WTC11 (cell line): ENCODE measurements around the gene FMN2. TPM values are rescaled to one million over a fixed set of nuclear protein-coding genes. Genes with fewer than 3 reads are reported as not detected.

Experiments used
- ATAC-seq: fragments of 200-7000 bp; cut with Tn5 transposase; 2 replicates; pipeline ENCODE4 v1.10.0; 2021; ENCODE audit warnings: mild to moderate bottlenecking, moderate library complexity
- CTCF ChIA-PET: fragments of 300-600 bp; sonication (Branson Sonifier 250); formaldehyde crosslinking; loops from one replicate; lab custom pipeline; 2021; ENCODE audit warnings: antibody characterized with exemption; lab: Charles Lee
- POLR2A ChIA-PET: fragments of 350-600 bp; sonication (Branson Sonifier 250); formaldehyde crosslinking; loops from one replicate; lab custom pipeline; 2021; ENCODE audit warnings: antibody characterized with exemption; lab: Charles Lee
- DNase-seq: peaks from one replicate; pipeline ENCODE4 v3.0.0; 2021; ENCODE audit warnings: low spot score
- H3K27ac Mint-ChIP-seq: 2 replicates; pipeline ENCODE4 v1.8.0; 2021; ENCODE audit warnings: mixed read lengths
- H3K27me3 Mint-ChIP-seq: 2 replicates; pipeline ENCODE4 v1.8.0; 2021; ENCODE audit warnings: low read depth, mild to moderate bottlenecking, moderate library complexity, mixed read lengths
- H3K36me3 Mint-ChIP-seq: 2 replicates; pipeline ENCODE4 v1.8.0; 2021; ENCODE audit warnings: mixed read lengths
- H3K4me1 Mint-ChIP-seq: 2 replicates; pipeline ENCODE4 v1.8.0; 2022; ENCODE audit warnings: mixed read lengths
- H3K4me3 Mint-ChIP-seq: 2 replicates; pipeline ENCODE4 v1.8.0; 2021; ENCODE audit warnings: mild to moderate bottlenecking, moderate library complexity, mixed read lengths
- H3K9me3 Mint-ChIP-seq: 2 replicates; pipeline ENCODE4 v1.8.0; 2021; ENCODE audit warnings: mixed read lengths
- EMX1 ChIP-seq: fragments of 250-450 bp; sonication (Bioruptor Pico); IDR thresholded peaks from 2 replicates; pipeline ENCODE4 v1.8.0; 2021; ENCODE audit warnings: mild to moderate bottlenecking
- ETV6 ChIP-seq: sonication (generic); formaldehyde crosslinking; IDR thresholded peaks from 2 replicates; pipeline ENCODE4 v1.8.1; 2022; ENCODE audit warnings: mild to moderate bottlenecking, missing genetic modification reagents
- FOXK1 ChIP-seq: sonication (generic); formaldehyde crosslinking; IDR thresholded peaks from 2 replicates; pipeline ENCODE4 v1.8.0; 2022; ENCODE audit warnings: mild to moderate bottlenecking, moderate library complexity, missing genetic modification reagents
- GRHL2 ChIP-seq: fragments of 250-450 bp; sonication (Bioruptor Pico); IDR thresholded peaks from 2 replicates; pipeline ENCODE4 v1.8.0; 2022; ENCODE audit warnings: mild to moderate bottlenecking, moderate library complexity; ENCODE audit not compliant: insufficient replicate concordance, severe bottlenecking
- GTF2I ChIP-seq: fragments of 250-450 bp; sonication (Bioruptor Pico); conservative IDR thresholded peaks from 2 replicates; pipeline ENCODE4 v1.4.0; 2021; ENCODE audit warnings: mild to moderate bottlenecking
- KAT7 ChIP-seq: sonication (generic); formaldehyde crosslinking; IDR thresholded peaks from 2 replicates; pipeline ENCODE4 v1.8.1; 2023; ENCODE audit warnings: missing genetic modification reagents, mild to moderate bottlenecking, borderline replicate concordance
- NFATC4 ChIP-seq: fragments of 250-450 bp; sonication (Bioruptor Pico); IDR thresholded peaks from 2 replicates; pipeline ENCODE4 v1.9.0; 2021; ENCODE audit warnings: mild to moderate bottlenecking
- SMAD4 ChIP-seq: sonication (generic); formaldehyde crosslinking; IDR thresholded peaks from 2 replicates; pipeline ENCODE4 v1.8.0; 2022; ENCODE audit warnings: mild to moderate bottlenecking, missing genetic modification reagents
- SP1 ChIP-seq: sonication (generic); formaldehyde crosslinking; conservative IDR thresholded peaks from 2 replicates; pipeline ENCODE4 v1.8.1; 2022; ENCODE audit warnings: missing genetic modification reagents
- ZBTB21 ChIP-seq: sonication (generic); formaldehyde crosslinking; IDR thresholded peaks from 2 replicates; pipeline ENCODE4 v1.8.1; 2023; ENCODE audit warnings: mild to moderate bottlenecking, missing genetic modification reagents, borderline replicate concordance
- ZNF219 ChIP-seq: sonication (generic); formaldehyde crosslinking; IDR thresholded peaks from 2 replicates; pipeline ENCODE4 v1.8.0; 2023; ENCODE audit warnings: missing genetic modification reagents, mild to moderate bottlenecking, borderline replicate concordance
- ZNF317 ChIP-seq: sonication (generic); formaldehyde crosslinking; IDR thresholded peaks from 2 replicates; pipeline ENCODE4 v1.8.1; 2023; ENCODE audit warnings: low read depth, mild to moderate bottlenecking, moderate library complexity, missing genetic modification reagents, borderline replicate concordance
- ZNF423 ChIP-seq: fragments of 250-450 bp; sonication (Bioruptor Pico); IDR thresholded peaks from 2 replicates; pipeline ENCODE4 v2.1.2; 2022; ENCODE audit warnings: mild to moderate bottlenecking, moderate library complexity
- ZNF671 ChIP-seq: fragments of 250-450 bp; sonication (Bioruptor Pico); IDR thresholded peaks from 2 replicates; pipeline ENCODE4 v1.8.0; 2021; ENCODE audit warnings: mild to moderate bottlenecking
- total RNA-seq: library from RNA; stranded (reverse); gene quantifications from 3 replicates; pipeline ENCODE4 v1.2.3, GENCODE V29; 2021
- TF ChIP-seq, protein P1 (sequence below): fragments of 250-450 bp; sonication (Bioruptor Pico); IDR thresholded peaks from 2 replicates; pipeline ENCODE4 v2.1.2; 2022; ENCODE audit warnings: mild to moderate bottlenecking, moderate library complexity
- TF ChIP-seq, protein P2 (sequence below): sonication (generic); formaldehyde crosslinking; IDR thresholded peaks from 2 replicates; pipeline ENCODE4 v1.8.1; 2023; ENCODE audit warnings: mild to moderate bottlenecking, missing genetic modification reagents, moderate library complexity
- TF ChIP-seq, protein P3 (sequence below): sonication (generic); formaldehyde crosslinking; IDR thresholded peaks from 2 replicates; pipeline ENCODE4 v1.8.0; 2022; ENCODE audit warnings: mild to moderate bottlenecking, missing genetic modification reagents
- TF ChIP-seq, protein P4 (sequence below): sonication (generic); formaldehyde crosslinking; IDR thresholded peaks from 2 replicates; pipeline ENCODE4 v1.8.1; 2022; ENCODE audit warnings: low read depth, missing genetic modification reagents, borderline replicate concordance
- TF ChIP-seq, protein P5 (sequence below): sonication (generic); formaldehyde crosslinking; IDR thresholded peaks from 2 replicates; pipeline ENCODE4 v1.8.0; 2023; ENCODE audit warnings: missing genetic modification reagents, mild to moderate bottlenecking, borderline replicate concordance
- TF ChIP-seq, protein P6 (sequence below): sonication (generic); formaldehyde crosslinking; IDR thresholded peaks from 2 replicates; pipeline ENCODE4 v1.8.1; 2022; ENCODE audit warnings: mild to moderate bottlenecking, moderate library complexity, missing genetic modification reagents
- TF ChIP-seq, protein P7 (sequence below): fragments of 250-450 bp; sonication (Bioruptor Pico); conservative IDR thresholded peaks from 2 replicates; pipeline ENCODE4 v1.9.0; 2021; ENCODE audit warnings: mild to moderate bottlenecking
- TF ChIP-seq, protein P8 (sequence below): sonication (generic); formaldehyde crosslinking; IDR thresholded peaks from 2 replicates; pipeline ENCODE4 v1.8.1; 2022; ENCODE audit warnings: missing genetic modification reagents, borderline replicate concordance

The FMN2 gene
- total RNA-seq, 1 experiment from 2014 or later, result 1.8 TPM

DNA sequence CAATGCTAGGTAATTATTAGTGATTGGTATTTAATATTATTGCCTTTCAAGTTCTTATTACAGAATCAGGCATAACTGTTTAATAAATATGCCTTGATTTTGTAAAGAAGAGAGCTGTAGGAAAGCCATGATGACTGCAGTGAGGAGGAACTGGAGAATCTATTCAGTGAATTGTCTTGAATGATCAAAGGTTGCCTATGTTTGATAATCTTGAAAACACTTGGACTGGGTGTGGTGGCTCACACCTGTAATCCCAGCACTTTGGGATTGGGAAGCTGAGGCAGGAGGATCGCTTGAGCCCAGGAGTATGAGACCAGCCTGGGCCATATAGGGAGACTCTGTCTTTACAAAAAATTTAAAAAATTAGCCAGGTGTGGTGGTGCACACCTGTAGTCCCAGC is 42.4 kb downstream of the FMN2 start:
- no peaks in the 10 kb centered on the region; the same call in 1 of the 2 replicates for H3K9me3 Mint-ChIP-seq
- TF ChIP-seq ZNF671 (CRISPR knock-in tag) (no peak), SP1 (CRISPR knock-in tag) (no peak), ZNF317 (CRISPR knock-in tag) (no peak), GRHL2 (no peak), ETV6 (CRISPR knock-in tag) (no peak), EMX1 (CRISPR knock-in tag) (no peak), NFATC4 (CRISPR knock-in tag) (no peak), ZNF219 (CRISPR knock-in tag) (no peak), KAT7 (CRISPR knock-in tag) (no peak)
- TF ChIP-seq, protein P1, sequence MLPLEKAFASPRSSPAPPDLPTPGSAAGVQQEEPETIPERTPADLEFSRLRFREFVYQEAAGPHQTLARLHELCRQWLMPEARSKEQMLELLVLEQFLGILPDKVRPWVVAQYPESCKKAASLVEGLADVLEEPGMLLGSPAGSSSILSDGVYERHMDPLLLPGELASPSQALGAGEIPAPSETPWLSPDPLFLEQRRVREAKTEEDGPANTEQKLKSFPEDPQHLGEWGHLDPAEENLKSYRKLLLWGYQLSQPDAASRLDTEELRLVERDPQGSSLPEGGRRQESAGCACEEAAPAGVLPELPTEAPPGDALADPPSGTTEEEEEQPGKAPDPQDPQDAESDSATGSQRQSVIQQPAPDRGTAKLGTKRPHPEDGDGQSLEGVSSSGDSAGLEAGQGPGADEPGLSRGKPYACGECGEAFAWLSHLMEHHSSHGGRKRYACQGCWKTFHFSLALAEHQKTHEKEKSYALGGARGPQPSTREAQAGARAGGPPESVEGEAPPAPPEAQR, result no peak
- TF ChIP-seq, protein P2, sequence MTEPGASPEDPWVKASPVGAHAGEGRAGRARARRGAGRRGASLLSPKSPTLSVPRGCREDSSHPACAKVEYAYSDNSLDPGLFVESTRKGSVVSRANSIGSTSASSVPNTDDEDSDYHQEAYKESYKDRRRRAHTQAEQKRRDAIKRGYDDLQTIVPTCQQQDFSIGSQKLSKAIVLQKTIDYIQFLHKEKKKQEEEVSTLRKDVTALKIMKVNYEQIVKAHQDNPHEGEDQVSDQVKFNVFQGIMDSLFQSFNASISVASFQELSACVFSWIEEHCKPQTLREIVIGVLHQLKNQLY, result no peak
- TF ChIP-seq, protein P3, sequence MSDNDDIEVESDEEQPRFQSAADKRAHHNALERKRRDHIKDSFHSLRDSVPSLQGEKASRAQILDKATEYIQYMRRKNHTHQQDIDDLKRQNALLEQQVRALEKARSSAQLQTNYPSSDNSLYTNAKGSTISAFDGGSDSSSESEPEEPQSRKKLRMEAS (CRISPR knock-in tag), result no peak
- TF ChIP-seq, all 79 proteins: peak for 0
- Mint-ChIP-seq H3K36me3 (no peaks in the 10 kb centered on the region), H3K4me3 (no peak overlapping the region), H3K4me1 (peaks cover 12% of the 10 kb centered on the region), H3K27me3 (no peaks in the 10 kb centered on the region), H3K27ac (no peak overlapping the region)
- ChIA-PET POLR2A (no interaction called here), CTCF (no interaction called here)
- ATAC-seq (no peak), DNase-seq (no peak)

DNA sequence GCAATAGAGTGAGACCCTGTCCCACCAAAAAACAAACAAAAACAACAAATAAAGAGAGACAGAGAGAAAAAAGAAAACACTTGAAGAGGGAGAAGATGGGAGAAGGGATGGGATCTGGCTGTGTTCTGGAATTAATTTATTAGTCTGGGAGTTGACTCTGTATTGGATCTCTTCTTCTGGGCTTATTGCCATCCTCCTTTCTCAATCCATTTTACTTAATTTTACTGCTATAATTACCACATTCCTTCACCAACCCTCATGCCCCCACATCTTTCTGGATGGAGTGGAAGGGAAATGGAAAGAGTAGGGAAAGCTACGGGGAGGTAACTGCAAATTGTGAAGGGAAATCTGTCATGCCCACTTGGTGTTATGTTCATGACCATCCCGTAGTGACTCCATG is 42.9 kb downstream of the FMN2 start:
- DNase-seq (no peak), ATAC-seq (no peak)
- CTCF ChIA-PET, result no interaction called here
- Mint-ChIP-seq H3K4me3 (no peak overlapping the region), H3K4me1 (peaks cover 16% of the 10 kb centered on the region), H3K27ac (no peak overlapping the region), H3K36me3 (no peaks in the 10 kb centered on the region), H3K9me3 (no peaks in the 10 kb centered on the region; the same call in 1 of the 2 replicates), H3K27me3 (no peaks in the 10 kb centered on the region)
- POLR2A ChIA-PET, result no interaction called here
- TF ChIP-seq, protein P4, sequence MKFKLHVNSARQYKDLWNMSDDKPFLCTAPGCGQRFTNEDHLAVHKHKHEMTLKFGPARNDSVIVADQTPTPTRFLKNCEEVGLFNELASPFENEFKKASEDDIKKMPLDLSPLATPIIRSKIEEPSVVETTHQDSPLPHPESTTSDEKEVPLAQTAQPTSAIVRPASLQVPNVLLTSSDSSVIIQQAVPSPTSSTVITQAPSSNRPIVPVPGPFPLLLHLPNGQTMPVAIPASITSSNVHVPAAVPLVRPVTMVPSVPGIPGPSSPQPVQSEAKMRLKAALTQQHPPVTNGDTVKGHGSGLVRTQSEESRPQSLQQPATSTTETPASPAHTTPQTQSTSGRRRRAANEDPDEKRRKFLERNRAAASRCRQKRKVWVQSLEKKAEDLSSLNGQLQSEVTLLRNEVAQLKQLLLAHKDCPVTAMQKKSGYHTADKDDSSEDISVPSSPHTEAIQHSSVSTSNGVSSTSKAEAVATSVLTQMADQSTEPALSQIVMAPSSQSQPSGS (CRISPR knock-in tag), result no peak
- TF ChIP-seq GRHL2 (no peak), ZBTB21 (CRISPR knock-in tag) (no peak), SMAD4 (CRISPR knock-in tag) (no peak), GTF2I (CRISPR knock-in tag) (no peak), ZNF423 (CRISPR knock-in tag) (no peak), FOXK1 (CRISPR knock-in tag) (no peak)
- TF ChIP-seq, protein P5, sequence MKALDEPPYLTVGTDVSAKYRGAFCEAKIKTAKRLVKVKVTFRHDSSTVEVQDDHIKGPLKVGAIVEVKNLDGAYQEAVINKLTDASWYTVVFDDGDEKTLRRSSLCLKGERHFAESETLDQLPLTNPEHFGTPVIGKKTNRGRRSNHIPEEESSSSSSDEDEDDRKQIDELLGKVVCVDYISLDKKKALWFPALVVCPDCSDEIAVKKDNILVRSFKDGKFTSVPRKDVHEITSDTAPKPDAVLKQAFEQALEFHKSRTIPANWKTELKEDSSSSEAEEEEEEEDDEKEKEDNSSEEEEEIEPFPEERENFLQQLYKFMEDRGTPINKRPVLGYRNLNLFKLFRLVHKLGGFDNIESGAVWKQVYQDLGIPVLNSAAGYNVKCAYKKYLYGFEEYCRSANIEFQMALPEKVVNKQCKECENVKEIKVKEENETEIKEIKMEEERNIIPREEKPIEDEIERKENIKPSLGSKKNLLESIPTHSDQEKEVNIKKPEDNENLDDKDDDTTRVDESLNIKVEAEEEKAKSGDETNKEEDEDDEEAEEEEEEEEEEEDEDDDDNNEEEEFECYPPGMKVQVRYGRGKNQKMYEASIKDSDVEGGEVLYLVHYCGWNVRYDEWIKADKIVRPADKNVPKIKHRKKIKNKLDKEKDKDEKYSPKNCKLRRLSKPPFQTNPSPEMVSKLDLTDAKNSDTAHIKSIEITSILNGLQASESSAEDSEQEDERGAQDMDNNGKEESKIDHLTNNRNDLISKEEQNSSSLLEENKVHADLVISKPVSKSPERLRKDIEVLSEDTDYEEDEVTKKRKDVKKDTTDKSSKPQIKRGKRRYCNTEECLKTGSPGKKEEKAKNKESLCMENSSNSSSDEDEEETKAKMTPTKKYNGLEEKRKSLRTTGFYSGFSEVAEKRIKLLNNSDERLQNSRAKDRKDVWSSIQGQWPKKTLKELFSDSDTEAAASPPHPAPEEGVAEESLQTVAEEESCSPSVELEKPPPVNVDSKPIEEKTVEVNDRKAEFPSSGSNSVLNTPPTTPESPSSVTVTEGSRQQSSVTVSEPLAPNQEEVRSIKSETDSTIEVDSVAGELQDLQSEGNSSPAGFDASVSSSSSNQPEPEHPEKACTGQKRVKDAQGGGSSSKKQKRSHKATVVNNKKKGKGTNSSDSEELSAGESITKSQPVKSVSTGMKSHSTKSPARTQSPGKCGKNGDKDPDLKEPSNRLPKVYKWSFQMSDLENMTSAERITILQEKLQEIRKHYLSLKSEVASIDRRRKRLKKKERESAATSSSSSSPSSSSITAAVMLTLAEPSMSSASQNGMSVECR (CRISPR knock-in tag), result no peak
- TF ChIP-seq, protein P2, result no peak
- TF ChIP-seq, protein P6, sequence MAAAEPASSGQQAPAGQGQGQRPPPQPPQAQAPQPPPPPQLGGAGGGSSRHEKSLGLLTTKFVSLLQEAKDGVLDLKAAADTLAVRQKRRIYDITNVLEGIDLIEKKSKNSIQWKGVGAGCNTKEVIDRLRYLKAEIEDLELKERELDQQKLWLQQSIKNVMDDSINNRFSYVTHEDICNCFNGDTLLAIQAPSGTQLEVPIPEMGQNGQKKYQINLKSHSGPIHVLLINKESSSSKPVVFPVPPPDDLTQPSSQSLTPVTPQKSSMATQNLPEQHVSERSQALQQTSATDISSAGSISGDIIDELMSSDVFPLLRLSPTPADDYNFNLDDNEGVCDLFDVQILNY (CRISPR knock-in tag), result no peak
- TF ChIP-seq, protein P7, sequence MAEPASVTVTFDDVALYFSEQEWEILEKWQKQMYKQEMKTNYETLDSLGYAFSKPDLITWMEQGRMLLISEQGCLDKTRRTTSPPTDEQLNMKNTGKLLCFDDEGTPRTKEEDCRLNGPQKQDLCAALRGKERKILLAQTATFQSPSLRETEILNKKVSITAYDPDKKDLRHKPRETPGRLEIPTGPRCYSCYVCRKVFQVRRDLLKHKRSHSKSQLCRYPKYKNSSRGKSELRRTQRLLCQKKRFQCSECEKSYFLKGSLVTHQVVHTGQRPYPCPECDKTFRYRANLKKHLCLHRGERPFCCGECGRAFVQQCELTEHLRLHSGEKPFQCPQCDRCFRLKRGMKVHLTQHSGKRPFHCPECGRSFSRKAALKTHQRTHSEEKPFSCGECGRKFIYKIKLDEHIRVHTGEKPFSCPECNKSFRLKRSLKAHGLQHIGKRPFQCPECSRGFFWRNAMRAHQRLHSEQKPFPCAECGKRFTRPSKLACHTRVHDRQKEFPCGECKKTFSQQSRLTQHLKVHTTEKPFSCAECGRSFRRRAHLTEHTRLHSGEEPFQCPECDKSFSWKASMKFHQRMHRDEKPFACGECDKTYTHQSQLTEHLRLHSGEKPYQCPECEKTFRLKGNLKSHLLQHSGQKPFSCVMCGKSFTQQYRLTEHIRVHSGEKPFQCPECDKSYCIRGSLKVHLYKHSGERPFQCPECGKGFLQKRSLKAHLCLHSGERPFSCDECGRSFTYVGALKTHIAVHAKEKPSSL (CRISPR knock-in tag), result no peak
- TF ChIP-seq, protein P8, sequence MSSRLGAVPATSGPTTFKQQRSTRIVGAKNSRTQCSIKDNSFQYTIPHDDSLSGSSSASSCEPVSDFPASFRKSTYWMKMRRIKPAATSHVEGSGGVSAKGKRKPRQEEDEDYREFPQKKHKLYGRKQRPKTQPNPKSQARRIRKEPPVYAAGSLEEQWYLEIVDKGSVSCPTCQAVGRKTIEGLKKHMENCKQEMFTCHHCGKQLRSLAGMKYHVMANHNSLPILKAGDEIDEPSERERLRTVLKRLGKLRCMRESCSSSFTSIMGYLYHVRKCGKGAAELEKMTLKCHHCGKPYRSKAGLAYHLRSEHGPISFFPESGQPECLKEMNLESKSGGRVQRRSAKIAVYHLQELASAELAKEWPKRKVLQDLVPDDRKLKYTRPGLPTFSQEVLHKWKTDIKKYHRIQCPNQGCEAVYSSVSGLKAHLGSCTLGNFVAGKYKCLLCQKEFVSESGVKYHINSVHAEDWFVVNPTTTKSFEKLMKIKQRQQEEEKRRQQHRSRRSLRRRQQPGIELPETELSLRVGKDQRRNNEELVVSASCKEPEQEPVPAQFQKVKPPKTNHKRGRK, result no peak
